Measurements from ENCODE around the gene PCDH15. TPM values are rescaled to one million over a fixed set of nuclear protein-coding genes. Genes with fewer than 3 reads are reported as not detected.

The PCDH15 gene
- total and polyA plus RNA-seq, 4 donors, result 0.03 to 16.9 (median 0.88) TPM

GRCh38 chr10:54758791-54759190 lies 42.2 kb downstream of the PCDH15 start:
- 23 to 37% methylated on average over 2 of the region's 2 CpGs for WGBS, 2 donors
- no peak for DNase-seq
- H3K9me3 ChIP-seq (ENCODE audit: control insufficient read depth in 4 of 4, insufficient read depth in 3 of 4, low read length in 3 of 4), result no peaks in the 10 kb centered on the region
- H3K9ac ChIP-seq (ENCODE audit: insufficient read depth in 1 of 2, low read length in 2 of 2), result no peak overlapping the region
- no peak for ATAC-seq (ENCODE audit: insufficient read depth, low FRiP score)
- H3K4me1 ChIP-seq (ENCODE audit: control insufficient read depth in 5 of 5, insufficient read depth in 5 of 5, low read length in 5 of 5), result peaks cover 0 to 6% (median 0%) of the 10 kb centered on the region in 5 donors
- no peak overlapping the region for H3K27ac ChIP-seq (ENCODE audit: low read depth in 1 of 2, low read length in 1 of 2)
- H3K36me3 ChIP-seq (ENCODE audit: control insufficient read depth in 4 of 4, insufficient read depth in 4 of 4, low read length in 4 of 4), result no peaks in the 10 kb centered on the region
- H3K4me3 ChIP-seq, result no peak overlapping the region
- no peaks in the 10 kb centered on the region for H3K27me3 ChIP-seq (ENCODE audit: control insufficient read depth in 3 of 3, insufficient read depth in 3 of 3, low read length in 2 of 3)
- TF ChIP-seq CTCF (IDR thresholded peaks at IDR 0.05; ENCODE audit: control extremely low read depth, extremely low read depth), result no peak

- Histone ChIP-seq H3K27ac (ENCODE audit: low read depth in 1 of 2, low read length in 1 of 2) (no peak overlapping the region), H3K27me3 (ENCODE audit: control insufficient read depth in 3 of 3, insufficient read depth in 3 of 3, low read length in 2 of 3) (no peaks in the 10 kb centered on the region), H3K9me3 (ENCODE audit: control insufficient read depth in 4 of 4, insufficient read depth in 3 of 4, low read length in 3 of 4) (no peaks in the 10 kb centered on the region), H3K4me1 (ENCODE audit: control insufficient read depth in 5 of 5, insufficient read depth in 5 of 5, low read length in 5 of 5) (peaks cover 0 to 11% (median 0%) of the 10 kb centered on the region in 5 donors), H3K4me3 (no peak overlapping the region), H3K36me3 (ENCODE audit: control insufficient read depth in 4 of 4, insufficient read depth in 4 of 4, low read length in 4 of 4) (no peaks in the 10 kb centered on the region), H3K9ac (ENCODE audit: insufficient read depth in 1 of 2, low read length in 2 of 2) (no peak overlapping the region)
- 62 to 74% methylated on average over 1 of the region's 1 CpG for WGBS, 2 donors
- no peak for TF ChIP-seq CTCF (IDR thresholded peaks at IDR 0.05; ENCODE audit: control extremely low read depth, extremely low read depth)
- ATAC-seq (ENCODE audit: insufficient read depth, low FRiP score) (no peak), DNase-seq (no peak)
These were observed 51.4 kb downstream of the PCDH15 start for GRCh38 chr10:54749623-54750022.

- ATAC-seq (ENCODE audit: insufficient read depth, low FRiP score) (no peak), DNase-seq (peak; percentile 20 to 80 (median 79))
- 67 to 80% methylated on average over 2 of the region's 2 CpGs for WGBS, 2 donors
- no peak for TF ChIP-seq CTCF (IDR thresholded peaks at IDR 0.05; ENCODE audit: control extremely low read depth, extremely low read depth)
- Histone ChIP-seq H3K4me3 (no peak overlapping the region), H3K4me1 (ENCODE audit: control insufficient read depth in 5 of 5, insufficient read depth in 5 of 5, low read length in 5 of 5) (peaks cover 0 to 17% (median 4%) of the 10 kb centered on the region in 5 donors), H3K9me3 (ENCODE audit: control insufficient read depth in 4 of 4, insufficient read depth in 3 of 4, low read length in 3 of 4) (no peaks in the 10 kb centered on the region), H3K9ac (ENCODE audit: insufficient read depth in 1 of 2, low read length in 2 of 2) (no peak overlapping the region), H3K27me3 (ENCODE audit: control insufficient read depth in 3 of 3, insufficient read depth in 3 of 3, low read length in 2 of 3) (no peaks in the 10 kb centered on the region), H3K36me3 (ENCODE audit: control insufficient read depth in 4 of 4, insufficient read depth in 4 of 4, low read length in 4 of 4) (no peaks in the 10 kb centered on the region), H3K27ac (ENCODE audit: low read depth in 1 of 2, low read length in 1 of 2) (no peak overlapping the region)
These were observed 55.6 kb downstream of the PCDH15 start for GRCh38 chr10:54745436-54745835.

GRCh38 chr10:54742416-54742815 lies 58.6 kb downstream of the PCDH15 start:
- Histone ChIP-seq H3K4me1 (ENCODE audit: control insufficient read depth in 5 of 5, insufficient read depth in 5 of 5, low read length in 5 of 5) (peaks cover 0 to 12% (median 3%) of the 10 kb centered on the region in 5 donors), H3K27me3 (ENCODE audit: control insufficient read depth in 3 of 3, insufficient read depth in 3 of 3, low read length in 2 of 3) (no peaks in the 10 kb centered on the region), H3K9me3 (ENCODE audit: control insufficient read depth in 4 of 4, insufficient read depth in 3 of 4, low read length in 3 of 4) (no peaks in the 10 kb centered on the region), H3K4me3 (no peak overlapping the region), H3K27ac (ENCODE audit: low read depth in 1 of 2, low read length in 1 of 2) (no peak overlapping the region), H3K9ac (ENCODE audit: insufficient read depth in 1 of 2, low read length in 2 of 2) (no peak overlapping the region), H3K36me3 (ENCODE audit: control insufficient read depth in 4 of 4, insufficient read depth in 4 of 4, low read length in 4 of 4) (no peaks in the 10 kb centered on the region)
- ATAC-seq (ENCODE audit: insufficient read depth, low FRiP score) (no peak), DNase-seq (no peak)
- no peak for TF ChIP-seq CTCF (IDR thresholded peaks at IDR 0.05; ENCODE audit: control extremely low read depth, extremely low read depth)
- 90 to 91% methylated on average over 4 of the region's 4 CpGs for WGBS, 2 donors

Measured in lung (tissue), 12 donors.